ENCODE data around the gene IL11. TPM values are rescaled to one million over a fixed set of nuclear protein-coding genes. Genes with fewer than 3 reads are reported as not detected.

The IL11 gene
- total and polyA plus RNA-seq, 4 donors, result 0.26 to 0.74 (median 0.41) TPM; not detected in 1

DNA sequence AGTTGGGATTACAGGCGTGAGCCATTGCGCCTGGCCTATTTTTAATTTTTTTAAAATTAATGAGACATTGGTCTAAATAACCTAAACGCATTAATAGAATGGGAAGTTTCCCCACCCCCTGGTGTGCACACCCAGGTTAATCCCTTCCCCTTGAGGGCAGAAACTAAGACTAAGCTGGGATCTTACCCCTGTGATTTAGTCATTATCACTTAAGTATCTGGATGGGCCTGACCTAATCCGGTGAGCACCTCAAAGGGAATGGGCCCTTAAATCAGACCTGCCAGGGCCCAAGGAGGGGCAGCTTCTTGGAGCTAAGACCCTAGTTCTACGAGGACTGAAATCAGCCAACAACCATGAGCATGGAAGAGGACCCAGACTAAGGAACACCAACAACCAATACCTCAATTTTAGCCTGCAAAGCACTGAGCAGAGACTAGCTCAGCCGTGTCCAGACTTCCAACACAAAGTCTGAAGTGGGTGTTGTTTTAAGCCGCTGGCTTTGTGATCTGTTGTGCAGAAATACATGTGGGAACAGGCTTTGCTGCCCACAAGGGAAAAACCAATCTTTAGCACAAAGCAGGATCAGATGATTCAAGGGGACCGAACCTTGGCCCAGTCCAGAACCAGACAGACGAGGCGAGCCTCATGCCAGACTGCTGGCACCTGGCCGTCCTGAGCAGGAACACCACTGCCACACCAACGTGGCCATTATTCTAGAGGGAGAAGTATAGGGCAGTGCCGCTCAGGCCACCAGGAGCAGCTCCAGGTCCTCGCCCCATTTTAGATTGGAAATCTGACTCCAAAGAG lies 30.2 kb upstream of the IL11 start:
- H3K27me3 ChIP-seq (ENCODE audit: control insufficient read depth in 3 of 3, insufficient read depth in 3 of 3, low read length in 2 of 3), result no peaks in the 10 kb centered on the region
- DNase-seq, result no peak
- 89 to 91% methylated on average over 14 of the region's 14 CpGs for WGBS, 2 donors
- TF ChIP-seq, protein P1, sequence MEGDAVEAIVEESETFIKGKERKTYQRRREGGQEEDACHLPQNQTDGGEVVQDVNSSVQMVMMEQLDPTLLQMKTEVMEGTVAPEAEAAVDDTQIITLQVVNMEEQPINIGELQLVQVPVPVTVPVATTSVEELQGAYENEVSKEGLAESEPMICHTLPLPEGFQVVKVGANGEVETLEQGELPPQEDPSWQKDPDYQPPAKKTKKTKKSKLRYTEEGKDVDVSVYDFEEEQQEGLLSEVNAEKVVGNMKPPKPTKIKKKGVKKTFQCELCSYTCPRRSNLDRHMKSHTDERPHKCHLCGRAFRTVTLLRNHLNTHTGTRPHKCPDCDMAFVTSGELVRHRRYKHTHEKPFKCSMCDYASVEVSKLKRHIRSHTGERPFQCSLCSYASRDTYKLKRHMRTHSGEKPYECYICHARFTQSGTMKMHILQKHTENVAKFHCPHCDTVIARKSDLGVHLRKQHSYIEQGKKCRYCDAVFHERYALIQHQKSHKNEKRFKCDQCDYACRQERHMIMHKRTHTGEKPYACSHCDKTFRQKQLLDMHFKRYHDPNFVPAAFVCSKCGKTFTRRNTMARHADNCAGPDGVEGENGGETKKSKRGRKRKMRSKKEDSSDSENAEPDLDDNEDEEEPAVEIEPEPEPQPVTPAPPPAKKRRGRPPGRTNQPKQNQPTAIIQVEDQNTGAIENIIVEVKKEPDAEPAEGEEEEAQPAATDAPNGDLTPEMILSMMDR (IDR thresholded peaks at IDR 0.05; ENCODE audit: control extremely low read depth, extremely low read depth), result no peak
- no peak overlapping the region for H3K9ac ChIP-seq (ENCODE audit: insufficient read depth in 1 of 2, low read length in 2 of 2)
- peaks cover 0 to 2% (median 0%) of the 10 kb centered on the region in 4 donors for H3K9me3 ChIP-seq (ENCODE audit: control insufficient read depth in 4 of 4, insufficient read depth in 3 of 4, low read length in 3 of 4)
- H3K4me3 ChIP-seq, result no peak overlapping the region
- peaks cover 0 to 3% (median 0%) of the 10 kb centered on the region in 5 donors for H3K4me1 ChIP-seq (ENCODE audit: control insufficient read depth in 5 of 5, insufficient read depth in 5 of 5, low read length in 5 of 5)
- ATAC-seq (ENCODE audit: insufficient read depth, low FRiP score), result no peak
- H3K27ac ChIP-seq (ENCODE audit: low read depth in 1 of 2, low read length in 1 of 2), result no peak overlapping the region
- peaks cover 4 to 32% (median 19%) of the 10 kb centered on the region in 4 donors for H3K36me3 ChIP-seq (ENCODE audit: control insufficient read depth in 4 of 4, insufficient read depth in 4 of 4, low read length in 4 of 4)

DNA sequence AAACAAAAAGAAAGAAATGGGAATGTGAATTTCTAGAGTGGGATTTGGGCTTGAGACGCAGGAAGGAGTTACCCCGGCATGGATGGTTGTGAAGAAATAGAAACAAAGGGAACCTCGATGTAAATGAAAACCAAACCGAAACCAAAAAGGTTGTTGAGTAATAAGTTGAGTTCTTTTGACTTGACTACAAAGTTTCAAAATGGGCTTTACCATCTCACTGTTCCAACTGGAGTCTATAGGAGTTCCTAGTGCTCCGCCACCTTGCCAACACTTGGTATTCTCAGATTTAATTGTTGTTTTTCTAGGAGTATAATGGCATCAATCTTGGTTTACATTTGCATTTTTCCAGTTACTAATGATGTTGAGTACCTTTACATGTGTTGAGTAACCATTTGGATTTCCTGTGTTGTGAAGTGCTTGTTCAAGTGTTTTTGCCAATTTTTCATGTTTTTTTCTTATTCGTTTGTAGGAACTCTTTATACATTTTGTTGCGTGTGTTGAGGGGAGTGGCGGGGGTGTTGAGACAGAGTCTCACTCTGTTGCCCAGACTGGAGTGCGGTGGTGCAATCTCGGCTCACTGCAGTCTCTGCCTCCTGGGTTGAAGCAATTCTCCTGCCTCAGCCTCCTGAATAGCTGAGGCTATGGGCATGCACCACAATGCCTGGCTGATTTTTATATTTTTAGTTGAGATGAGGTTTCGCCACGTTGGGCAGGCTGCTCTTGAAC lies 28.1 kb upstream of the IL11 start:
- no peak overlapping the region for H3K27ac ChIP-seq (ENCODE audit: low read depth in 1 of 2, low read length in 1 of 2)
- 36 to 61% methylated on average over 12 of the region's 12 CpGs for WGBS, 2 donors
- no peak for ATAC-seq (ENCODE audit: insufficient read depth, low FRiP score)

DNA sequence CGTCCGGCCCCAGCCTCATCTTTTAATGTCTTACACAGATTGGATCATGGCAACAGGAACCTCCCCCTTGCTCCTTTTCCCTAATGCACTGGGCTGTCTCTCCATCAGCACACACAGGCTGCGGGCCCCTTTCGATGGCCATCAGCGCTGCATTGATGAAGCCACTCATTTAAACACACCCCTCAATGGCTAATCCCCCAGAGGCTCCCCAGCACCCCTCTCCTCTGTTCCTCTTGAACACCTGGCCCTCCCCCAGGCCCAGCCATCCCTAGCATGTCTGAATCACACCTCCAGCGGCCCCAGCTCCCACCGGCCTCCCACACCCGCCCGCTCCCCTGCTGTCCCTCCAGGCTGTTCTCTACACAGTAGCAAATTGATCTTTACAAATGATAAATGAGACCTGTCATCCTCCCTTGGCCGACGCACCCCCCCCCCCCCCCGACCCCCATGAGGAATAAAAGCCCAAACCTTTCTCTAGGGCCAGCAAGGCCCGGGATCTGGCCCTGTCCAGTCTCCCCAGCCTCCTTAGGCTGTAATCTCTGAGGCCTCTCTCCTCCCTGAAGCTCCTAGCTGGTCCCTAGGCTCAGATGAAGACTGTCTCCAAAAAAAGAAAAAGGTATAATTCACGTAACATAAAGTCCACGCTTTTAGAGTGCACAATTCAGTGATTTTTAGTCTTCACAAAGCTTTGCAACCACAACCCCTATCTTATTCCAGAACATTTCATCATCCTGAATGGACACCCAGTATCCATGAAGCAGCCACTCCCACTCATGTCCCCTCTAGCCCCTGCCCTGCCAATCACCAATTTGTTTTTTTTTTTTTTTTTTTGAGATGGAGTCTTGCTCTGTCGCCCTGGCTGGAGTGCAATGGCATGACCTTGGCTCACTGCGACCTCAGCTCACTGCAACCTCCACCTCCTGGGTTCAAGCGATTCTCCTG lies 22.8 kb upstream of the IL11 start:
- H3K9ac ChIP-seq (ENCODE audit: insufficient read depth in 1 of 2, low read length in 2 of 2), result no peak overlapping the region
- TF ChIP-seq, protein P1 (IDR thresholded peaks at IDR 0.05; ENCODE audit: control extremely low read depth, extremely low read depth), result no peak
- ATAC-seq (ENCODE audit: insufficient read depth, low FRiP score) (no peak), DNase-seq (no peak)
- WGBS, 2 donors, result 78 to 83% methylated on average over 18 of the region's 18 CpGs
- H3K9me3 ChIP-seq (ENCODE audit: control insufficient read depth in 4 of 4, insufficient read depth in 3 of 4, low read length in 3 of 4), result peaks cover 0 to 1% (median 0%) of the 10 kb centered on the region in 4 donors
- no peak overlapping the region for H3K27ac ChIP-seq (ENCODE audit: low read depth in 1 of 2, low read length in 1 of 2)
- peaks cover 0 to 9% (median under 1%) of the 10 kb centered on the region in 5 donors for H3K4me1 ChIP-seq (ENCODE audit: control insufficient read depth in 5 of 5, insufficient read depth in 5 of 5, low read length in 5 of 5)
- no peak overlapping the region for H3K4me3 ChIP-seq
- no peaks in the 10 kb centered on the region for H3K27me3 ChIP-seq (ENCODE audit: control insufficient read depth in 3 of 3, insufficient read depth in 3 of 3, low read length in 2 of 3)
- H3K36me3 ChIP-seq (ENCODE audit: control insufficient read depth in 4 of 4, insufficient read depth in 4 of 4, low read length in 4 of 4), result peaks cover 1 to 32% (median 14%) of the 10 kb centered on the region in 4 donors

More for the DNA sequence above, 28.1 kb upstream of the IL11 start:
- DNase-seq, result no peak
- TF ChIP-seq, protein P1 (IDR thresholded peaks at IDR 0.05; ENCODE audit: control extremely low read depth, extremely low read depth), result no peak
- H3K36me3 ChIP-seq (ENCODE audit: control insufficient read depth in 4 of 4, insufficient read depth in 4 of 4, low read length in 4 of 4), result peaks cover 4 to 22% (median 15%) of the 10 kb centered on the region in 4 donors
- no peaks in the 10 kb centered on the region for H3K27me3 ChIP-seq (ENCODE audit: control insufficient read depth in 3 of 3, insufficient read depth in 3 of 3, low read length in 2 of 3)
- H3K4me1 ChIP-seq (ENCODE audit: control insufficient read depth in 5 of 5, insufficient read depth in 5 of 5, low read length in 5 of 5), result peaks cover 0 to 2% (median 0%) of the 10 kb centered on the region in 5 donors
- no peak overlapping the region for H3K9ac ChIP-seq (ENCODE audit: insufficient read depth in 1 of 2, low read length in 2 of 2)
- H3K9me3 ChIP-seq (ENCODE audit: control insufficient read depth in 4 of 4, insufficient read depth in 3 of 4, low read length in 3 of 4), result peaks cover 0 to 2% (median 0%) of the 10 kb centered on the region in 4 donors
- H3K4me3 ChIP-seq, result no peak overlapping the region
